Endodermal cell (in vitro differentiated cells): ENCODE results near the gene TIAM1. TPM values are rescaled to one million over a fixed set of nuclear protein-coding genes. Genes with fewer than 3 reads are reported as not detected.

ENCODE experiments used
- DNase-seq: peaks from one replicate; pipeline ENCODE4 v3.0.0-alpha.2; 2017
- H3K27ac ChIP-seq: 2 replicates; pipeline ENCODE4 v1.5.1; 2013; ENCODE audit warnings: mild to moderate bottlenecking, low read depth, low read length, moderate library complexity
- H3K27me3 ChIP-seq: 2 replicates; pipeline ENCODE4 v1.6.1; 2013; ENCODE audit warnings: mild to moderate bottlenecking, low read length, moderate library complexity; ENCODE audit not compliant: insufficient read depth, control insufficient read depth, poor library complexity, severe bottlenecking
- H3K36me3 ChIP-seq: 2 replicates; pipeline ENCODE4 v1.7.0; 2013; ENCODE audit warnings: mild to moderate bottlenecking, low read length, moderate library complexity; ENCODE audit not compliant: control insufficient read depth, insufficient read depth
- H3K4me1 ChIP-seq: one replicate; pipeline ENCODE4 v1.7.0; 2013; ENCODE audit warnings: low read length; ENCODE audit not compliant: control insufficient read depth, insufficient read depth
- H3K4me3 ChIP-seq: 2 replicates; pipeline ENCODE4 v1.5.1; 2013; ENCODE audit warnings: mild to moderate bottlenecking, low read length, moderate library complexity
- H3K9ac ChIP-seq: 2 replicates; pipeline ENCODE4 v1.6.1; 2013; ENCODE audit warnings: mild to moderate bottlenecking, low read length, moderate library complexity; ENCODE audit not compliant: poor library complexity, severe bottlenecking; ENCODE audit errors: extremely low read depth
- H3K9me3 ChIP-seq: 2 replicates; pipeline ENCODE4 v1.6.1; 2013; ENCODE audit warnings: mild to moderate bottlenecking, low read length, moderate library complexity; ENCODE audit not compliant: control insufficient read depth
- H3K27ac Mint-ChIP-seq: 2 replicates; pipeline ENCODE4 v1.8.0; 2020; ENCODE audit warnings: mixed read lengths
- H3K27me3 Mint-ChIP-seq: 2 replicates; pipeline ENCODE4 v1.8.0; 2021; ENCODE audit warnings: mild to moderate bottlenecking, mixed read lengths; ENCODE audit not compliant: insufficient read depth
- H3K36me3 Mint-ChIP-seq: 2 replicates; pipeline ENCODE4 v1.8.0; 2020; ENCODE audit warnings: low read depth, mixed read lengths
- H3K4me1 Mint-ChIP-seq: 2 replicates; pipeline ENCODE4 v1.8.0; 2020; ENCODE audit warnings: mixed read lengths
- H3K4me3 Mint-ChIP-seq: 2 replicates; pipeline ENCODE4 v1.8.0; 2020; ENCODE audit warnings: mild to moderate bottlenecking, moderate library complexity, mixed read lengths
- H3K9me3 Mint-ChIP-seq: 2 replicates; pipeline ENCODE4 v1.8.0; 2020; ENCODE audit warnings: mild to moderate bottlenecking, mixed read lengths
- WGBS, 2 experiments: methylation state at CpG; one replicate each; pipeline versions ENCODE4 v1.1.5 to v1.1.7; 2013; ENCODE audit warnings: missing lambda C conversion rate in 2 of 2, mixed read lengths in 1 of 2; ENCODE audit not compliant: insufficient coverage in 1 of 2, insufficient read length in 1 of 2; 5-methylcytosine and 5-hydroxymethylcytosine counted together
- total RNA-seq, 2 donors: library from RNA; stranded (reverse); fragmentation: NEBNext Ultra II Directional in 1 of 2; extraction: Animal tissue kit (Norgen Biotek cat#: 25700) in 1 of 2; gene quantifications; 2 replicates in 1 of 2; 3 replicates in 1 of 2; pipeline ENCODE4 v1.2.1, GENCODE V29; 2021
- TF ChIP-seq, protein P1 (sequence below): fragments of 200-600 bp; sonication (generic); conservative IDR thresholded peaks from 2 replicates; pipeline ENCODE4 v1.5.0; 2021; ENCODE audit warnings: antibody characterized with exemption, mild to moderate bottlenecking

The TIAM1 gene
- total RNA-seq, 2 donors from 2014 or later = 29.4 to 33.3 TPM

- Histone ChIP-seq H3K9me3 (no peaks in the 10 kb centered on the region), H3K9ac (no peak overlapping the region), H3K27me3 (no peaks in the 10 kb centered on the region), H3K36me3 (no peaks in the 10 kb centered on the region), H3K4me1 (no peaks in the 10 kb centered on the region), H3K4me3 (no peak overlapping the region), H3K27ac (no peak overlapping the region)
- TF ChIP-seq, protein P1, sequence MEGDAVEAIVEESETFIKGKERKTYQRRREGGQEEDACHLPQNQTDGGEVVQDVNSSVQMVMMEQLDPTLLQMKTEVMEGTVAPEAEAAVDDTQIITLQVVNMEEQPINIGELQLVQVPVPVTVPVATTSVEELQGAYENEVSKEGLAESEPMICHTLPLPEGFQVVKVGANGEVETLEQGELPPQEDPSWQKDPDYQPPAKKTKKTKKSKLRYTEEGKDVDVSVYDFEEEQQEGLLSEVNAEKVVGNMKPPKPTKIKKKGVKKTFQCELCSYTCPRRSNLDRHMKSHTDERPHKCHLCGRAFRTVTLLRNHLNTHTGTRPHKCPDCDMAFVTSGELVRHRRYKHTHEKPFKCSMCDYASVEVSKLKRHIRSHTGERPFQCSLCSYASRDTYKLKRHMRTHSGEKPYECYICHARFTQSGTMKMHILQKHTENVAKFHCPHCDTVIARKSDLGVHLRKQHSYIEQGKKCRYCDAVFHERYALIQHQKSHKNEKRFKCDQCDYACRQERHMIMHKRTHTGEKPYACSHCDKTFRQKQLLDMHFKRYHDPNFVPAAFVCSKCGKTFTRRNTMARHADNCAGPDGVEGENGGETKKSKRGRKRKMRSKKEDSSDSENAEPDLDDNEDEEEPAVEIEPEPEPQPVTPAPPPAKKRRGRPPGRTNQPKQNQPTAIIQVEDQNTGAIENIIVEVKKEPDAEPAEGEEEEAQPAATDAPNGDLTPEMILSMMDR = no peak
- Mint-ChIP-seq H3K4me1 (peaks cover 4% of the 10 kb centered on the region), H3K27ac (no peak overlapping the region), H3K27me3 (no peaks in the 10 kb centered on the region), H3K4me3 (no peak overlapping the region), H3K9me3 (no peaks in the 10 kb centered on the region), H3K36me3 (peaks cover 7% of the 10 kb centered on the region)
- DNase-seq = no peak
- WGBS, 2 experiments = 90% methylated on average over 2 to 3 of the region's 6 CpGs
These were observed 68.2 kb downstream of the TIAM1 start for GRCh38 chr21:31275901-31276300.

GRCh38 chr21:31273278-31273677 lies 70.8 kb downstream of the TIAM1 start:
- Histone ChIP-seq H3K27ac (no peak overlapping the region), H3K4me1 (no peaks in the 10 kb centered on the region), H3K9me3 (no peaks in the 10 kb centered on the region), H3K9ac (no peak overlapping the region), H3K36me3 (no peaks in the 10 kb centered on the region), H3K27me3 (no peaks in the 10 kb centered on the region), H3K4me3 (no peak overlapping the region)
- Mint-ChIP-seq H3K4me3 (no peak overlapping the region), H3K9me3 (no peaks in the 10 kb centered on the region), H3K36me3 (peaks cover 11% of the 10 kb centered on the region), H3K4me1 (peaks cover 7% of the 10 kb centered on the region), H3K27ac (no peak overlapping the region), H3K27me3 (no peaks in the 10 kb centered on the region)
- no peak for DNase-seq
- WGBS, 2 experiments = 79 to 94% methylated on average over 2 of the region's 2 CpGs
- TF ChIP-seq, protein P1 = no peak

DNA sequence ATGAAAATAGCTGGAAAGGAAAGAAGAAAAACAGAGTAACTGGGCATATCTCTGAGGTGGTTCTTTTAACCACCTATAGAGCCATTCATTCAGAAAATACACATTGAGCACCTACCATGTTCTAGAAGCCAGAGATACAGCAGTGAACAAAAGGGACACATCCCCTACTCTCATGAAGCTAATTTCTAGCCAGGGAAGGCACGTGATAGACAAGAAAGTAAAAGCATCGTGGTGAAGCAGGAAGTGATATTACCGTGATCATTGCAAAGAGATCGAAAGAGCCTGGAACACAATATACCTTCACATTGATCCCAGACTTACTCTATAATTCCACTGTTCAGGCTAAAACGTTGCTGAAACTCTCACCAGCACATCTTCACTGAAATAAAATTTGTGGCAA lies 76.0 kb downstream of the TIAM1 start:
- no peak for DNase-seq
- Mint-ChIP-seq H3K27me3 (no peaks in the 10 kb centered on the region), H3K4me1 (peaks cover 4% of the 10 kb centered on the region), H3K36me3 (peaks cover 7% of the 10 kb centered on the region), H3K4me3 (no peak overlapping the region), H3K27ac (no peak overlapping the region), H3K9me3 (no peaks in the 10 kb centered on the region)
- no peaks in the 10 kb centered on the region for H3K9me3 ChIP-seq
- H3K9ac ChIP-seq = no peak overlapping the region
- H3K36me3 ChIP-seq = no peaks in the 10 kb centered on the region
- H3K27ac ChIP-seq = no peak overlapping the region
- no peaks in the 10 kb centered on the region for H3K27me3 ChIP-seq
- 90 to 96% methylated on average over 4 to 5 of the region's 5 CpGs for WGBS, 2 experiments
- H3K4me3 ChIP-seq = no peak overlapping the region
- no peaks in the 10 kb centered on the region for H3K4me1 ChIP-seq
- TF ChIP-seq, protein P1 = no peak
